NCI-H510A (cell line): Measurements from ENCODE around the gene ERFL.
A peak's percentile ranks its signal among the peaks of the same experiment; 100 is the strongest.

Experiments
- DNase-seq: peaks from one replicate; lab custom pipeline; 2025; lab: John Stamatoyannopoulos, UW

ERFL gene

GRCh38 chr19:41913538-41914423 is 14.5 kb downstream of the ERFL start:
- DNase-seq: no peak

DNA sequence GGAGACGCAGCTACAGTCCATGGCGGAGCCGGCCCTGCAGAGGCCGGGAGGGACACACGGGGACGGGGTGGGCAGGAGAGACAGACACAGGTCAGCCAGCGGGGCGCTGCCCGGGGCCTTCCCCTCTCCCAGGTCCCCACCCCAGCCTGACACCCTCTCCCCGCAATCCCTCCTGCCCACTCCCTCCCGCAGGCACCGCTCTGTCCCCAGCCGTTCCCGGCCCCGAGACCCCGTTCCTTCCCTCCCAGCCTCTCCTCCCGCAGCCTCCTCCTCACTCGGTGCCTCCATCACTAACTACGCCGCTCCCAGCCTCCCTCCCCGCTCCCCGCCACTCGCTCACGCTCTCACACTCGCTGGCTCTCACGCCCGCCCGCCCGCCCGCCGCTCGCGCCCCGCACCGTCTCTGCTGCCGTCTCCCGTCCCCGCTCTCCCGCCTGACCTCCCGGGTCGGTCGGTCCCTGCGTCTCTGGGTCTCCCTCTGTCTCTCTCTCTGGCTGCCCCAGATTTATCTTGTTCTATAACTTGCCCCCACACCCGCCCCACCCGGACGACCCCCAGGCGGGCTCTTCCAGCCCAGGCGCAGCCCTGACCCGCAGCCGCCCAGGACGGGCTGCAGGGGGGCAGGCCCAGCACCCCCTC is 15.2 kb downstream of the ERFL start:
- DNase-seq: no peak

DNA sequence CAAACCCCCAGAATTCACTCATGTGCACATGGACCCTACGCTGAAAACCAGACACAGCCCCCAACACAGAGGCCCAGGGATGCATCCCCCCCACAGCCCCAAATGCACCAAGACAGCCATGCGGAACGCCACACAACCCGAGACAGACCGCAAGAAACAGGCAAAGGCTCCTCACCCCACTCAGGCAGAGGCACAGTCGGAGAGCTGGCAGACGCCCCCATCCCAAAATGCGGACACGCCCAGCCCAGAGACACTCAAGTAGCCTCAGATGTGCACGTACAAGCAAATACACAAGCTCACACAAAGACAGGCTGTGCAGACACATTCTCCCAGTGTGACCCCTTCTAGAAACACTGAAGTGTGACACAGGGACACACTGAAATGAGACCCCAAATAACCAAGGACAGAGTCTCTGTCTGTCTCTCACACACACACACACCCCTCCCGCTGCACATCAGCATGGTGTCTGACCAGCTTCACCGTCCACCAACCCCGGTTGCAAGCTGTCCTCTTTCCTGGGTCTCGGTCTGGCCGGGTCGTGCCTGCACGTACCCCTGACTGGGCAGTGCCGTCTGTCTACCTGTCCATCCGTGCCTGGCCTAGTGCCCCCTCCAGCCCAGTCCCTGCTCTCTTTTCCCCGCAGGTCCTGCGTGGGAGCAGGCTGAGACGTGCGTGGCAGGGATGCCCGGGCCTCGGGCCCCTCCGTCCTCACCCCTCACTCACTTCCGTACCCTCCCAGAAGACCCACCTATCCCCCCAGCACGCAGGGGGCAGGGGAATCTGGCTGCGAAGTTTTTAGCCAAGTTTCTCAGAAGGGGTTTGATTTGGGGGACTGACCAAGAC is 16.1 kb downstream of the ERFL start:
- no peak for DNase-seq

- no peak for DNase-seq
Measured at GRCh38 chr19:41910992-41911888, 17.0 kb downstream of the ERFL start.

- DNase-seq: no peak
Measured at GRCh38 chr19:41910240-41910991, 17.8 kb downstream of the ERFL start.

DNA sequence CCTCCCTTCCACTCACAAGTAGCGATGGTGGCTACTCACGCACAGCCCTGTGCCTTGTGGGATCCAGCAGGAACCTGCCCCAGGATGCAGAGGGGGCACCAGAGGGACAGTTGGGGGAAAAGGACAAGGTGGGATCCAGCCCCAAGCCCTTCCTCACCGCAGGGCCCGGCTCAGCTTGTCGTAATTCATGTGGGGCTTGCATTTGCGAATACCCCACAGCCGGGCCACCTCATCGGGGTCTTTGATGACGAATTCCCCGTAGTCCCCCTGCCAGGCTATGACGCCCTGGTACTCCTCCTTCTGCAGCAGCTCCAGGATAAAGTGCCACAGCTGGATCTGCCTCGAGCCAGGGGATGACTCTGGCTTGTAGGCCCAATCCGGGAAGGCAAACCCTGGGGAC is 18.5 kb downstream of the ERFL start:
- no peak for DNase-seq

DNA sequence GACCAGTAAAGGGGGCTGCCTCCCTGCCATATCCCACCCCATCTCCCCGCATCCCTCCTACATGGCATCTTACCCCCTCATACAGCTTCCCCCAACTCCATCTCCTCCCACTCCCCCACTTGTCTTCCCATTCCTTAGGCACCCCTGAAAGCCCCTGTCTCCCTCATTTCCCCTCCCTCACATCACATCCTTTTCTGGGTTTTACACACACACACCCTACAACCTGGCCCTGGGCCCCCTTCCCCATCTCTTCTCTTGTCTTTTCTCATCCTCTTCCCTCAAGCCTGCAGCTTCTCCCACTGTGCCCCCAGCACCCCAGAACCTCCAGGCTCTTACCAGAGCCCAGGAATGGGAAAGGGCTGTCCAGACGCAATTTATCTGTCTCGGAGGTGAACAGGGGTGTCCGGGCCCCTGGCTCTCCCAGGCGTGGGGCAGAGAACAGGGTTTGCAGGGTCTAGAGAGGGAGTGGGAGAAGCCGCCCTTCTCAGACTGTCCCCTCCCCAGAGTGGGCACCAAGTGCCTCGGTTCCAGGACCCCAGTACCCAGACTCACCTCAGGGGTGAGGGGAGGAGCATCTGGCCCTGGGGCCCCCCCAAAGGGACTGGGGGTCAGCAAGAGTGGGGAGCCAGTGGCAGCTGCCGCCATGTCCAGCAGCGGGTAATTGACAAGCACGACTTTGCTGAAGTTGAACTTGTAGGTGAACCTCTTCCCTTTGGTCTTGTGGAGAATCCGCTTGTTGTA is 19.4 kb downstream of the ERFL start:
- DNase-seq: no peak

DNA sequence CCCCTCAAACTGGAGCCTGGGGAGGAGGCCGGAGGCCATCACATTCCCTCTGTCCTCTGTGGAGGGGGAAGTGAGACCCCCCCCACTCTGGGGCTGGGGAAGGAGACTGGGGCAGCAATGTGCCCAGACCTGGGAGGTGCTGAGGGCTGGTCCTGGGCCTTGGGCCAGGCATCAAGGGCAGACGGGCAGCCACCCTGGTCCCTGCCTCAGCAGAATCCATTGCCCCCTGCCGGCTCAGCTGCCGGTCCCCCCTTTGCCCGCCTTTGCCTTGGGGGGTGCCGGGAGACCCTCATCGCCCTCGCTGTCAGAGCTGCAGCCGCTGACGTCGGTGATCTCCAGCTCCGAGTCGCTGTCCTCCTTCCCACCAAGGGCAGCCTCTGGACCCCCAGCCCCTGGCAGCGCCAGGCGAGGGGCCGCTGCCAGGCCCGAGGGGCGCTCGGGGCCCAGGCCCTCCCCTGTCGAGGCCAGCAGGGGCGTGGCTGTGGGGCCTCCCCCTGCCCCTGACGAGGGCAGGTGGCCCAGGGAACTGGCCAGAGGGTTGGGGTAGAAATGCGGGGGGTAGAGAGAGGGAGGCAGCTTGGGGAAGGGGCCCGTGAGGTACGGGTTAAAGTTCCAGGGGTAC is 20.1 kb downstream of the ERFL start:
- DNase-seq: no peak

GRCh38 chr19:41906916-41907680 is 21.2 kb downstream of the ERFL start:
- DNase-seq: no peak

DNA sequence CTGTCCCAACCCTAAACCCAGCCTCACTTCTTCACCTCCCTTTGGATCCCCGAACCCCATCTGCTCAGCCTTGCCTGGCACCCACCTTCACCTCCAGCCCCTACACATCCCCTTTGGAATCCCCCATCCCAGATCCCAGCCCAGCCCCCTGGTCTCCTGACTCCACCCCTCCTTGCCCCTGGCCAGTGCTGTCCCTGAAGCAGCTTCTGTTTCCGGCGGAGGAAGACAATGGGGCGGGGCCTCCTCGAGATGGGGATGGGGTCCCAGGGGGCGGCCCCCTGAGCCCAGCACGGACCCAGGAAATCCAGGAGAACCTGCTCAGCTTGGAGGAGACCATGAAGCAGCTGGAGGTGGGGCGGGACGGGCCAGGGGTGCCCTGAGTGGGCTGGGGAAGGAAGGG is 22.0 kb downstream of the ERFL start:
- no peak for DNase-seq

DNA sequence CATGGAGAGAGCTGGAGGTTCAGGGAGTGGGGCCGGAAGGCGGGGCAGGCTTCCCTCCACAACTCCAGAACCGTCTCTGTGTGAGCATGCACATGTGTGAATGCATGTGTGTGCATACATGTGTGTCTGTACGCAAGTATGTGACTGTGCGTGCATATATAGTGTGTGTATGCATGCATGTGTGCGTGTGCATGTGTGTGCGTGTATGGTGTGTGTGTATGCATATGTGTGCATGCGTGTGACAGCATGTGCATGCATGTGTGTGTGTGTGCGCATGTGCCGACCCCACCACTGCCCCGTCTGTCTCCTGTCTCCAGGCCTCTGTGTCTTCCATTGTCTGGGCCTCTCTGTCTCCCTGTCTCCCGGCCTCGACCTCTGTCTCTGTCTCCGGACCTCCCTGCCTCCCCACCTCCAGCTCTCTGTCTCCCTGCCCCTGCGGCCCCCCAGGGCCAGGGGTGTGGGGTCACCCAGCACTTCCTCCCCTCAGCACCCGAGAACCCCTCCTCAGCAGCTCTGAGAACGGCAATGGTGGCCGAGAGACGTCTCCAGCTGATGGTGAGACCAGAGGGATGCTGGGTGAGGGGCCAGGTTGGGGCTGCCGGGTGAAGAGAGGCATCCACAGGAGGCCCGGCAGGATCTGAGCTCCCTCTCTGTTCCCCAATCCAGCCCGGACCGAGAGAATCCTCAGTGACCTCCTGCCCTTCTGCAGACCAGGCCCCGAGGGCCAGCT is 22.8 kb downstream of the ERFL start:
- no peak for DNase-seq

DNA sequence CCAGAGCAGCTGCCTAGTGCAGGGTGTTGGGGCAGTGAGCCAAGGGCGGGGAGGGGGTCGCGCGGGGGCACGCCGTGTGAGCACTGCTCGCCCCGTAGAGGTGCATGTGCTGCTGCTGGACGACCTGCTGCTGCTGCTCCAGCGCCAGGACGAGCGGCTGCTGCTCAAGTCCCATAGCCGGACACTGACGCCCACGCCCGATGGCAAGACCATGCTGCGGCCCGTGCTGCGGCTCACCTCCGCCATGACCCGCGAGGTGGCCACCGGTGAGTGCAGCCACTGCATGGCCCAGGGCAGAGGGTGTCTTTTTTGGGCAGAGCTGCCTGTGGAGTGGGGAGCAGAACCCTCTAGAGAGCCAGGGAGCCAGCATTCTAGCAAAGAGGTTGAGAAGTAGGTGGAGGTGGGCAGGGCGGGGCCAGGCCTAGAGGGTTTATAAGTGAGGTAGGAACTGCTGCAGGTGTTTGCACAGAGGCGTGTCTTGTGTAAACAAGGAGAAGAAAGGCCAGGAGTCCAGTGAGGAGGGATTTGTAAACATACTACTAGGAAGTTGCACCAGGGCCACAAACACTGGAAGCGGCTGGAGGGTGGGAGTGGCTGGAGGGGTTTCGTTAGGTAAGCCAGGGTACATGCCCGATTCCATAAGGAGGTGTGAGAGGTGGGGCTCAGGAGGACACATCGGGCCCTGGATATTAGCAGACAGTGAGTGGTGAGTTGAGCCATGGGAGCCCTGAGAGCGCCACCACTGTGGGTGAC is 24.0 kb downstream of the ERFL start:
- peak; percentile 98 for DNase-seq

- DNase-seq: no peak
Measured at GRCh38 chr19:41903193-41903953, 24.9 kb downstream of the ERFL start.

GRCh38 chr19:41902594-41902993 is 25.7 kb downstream of the ERFL start:
- DNase-seq: no peak

DNA sequence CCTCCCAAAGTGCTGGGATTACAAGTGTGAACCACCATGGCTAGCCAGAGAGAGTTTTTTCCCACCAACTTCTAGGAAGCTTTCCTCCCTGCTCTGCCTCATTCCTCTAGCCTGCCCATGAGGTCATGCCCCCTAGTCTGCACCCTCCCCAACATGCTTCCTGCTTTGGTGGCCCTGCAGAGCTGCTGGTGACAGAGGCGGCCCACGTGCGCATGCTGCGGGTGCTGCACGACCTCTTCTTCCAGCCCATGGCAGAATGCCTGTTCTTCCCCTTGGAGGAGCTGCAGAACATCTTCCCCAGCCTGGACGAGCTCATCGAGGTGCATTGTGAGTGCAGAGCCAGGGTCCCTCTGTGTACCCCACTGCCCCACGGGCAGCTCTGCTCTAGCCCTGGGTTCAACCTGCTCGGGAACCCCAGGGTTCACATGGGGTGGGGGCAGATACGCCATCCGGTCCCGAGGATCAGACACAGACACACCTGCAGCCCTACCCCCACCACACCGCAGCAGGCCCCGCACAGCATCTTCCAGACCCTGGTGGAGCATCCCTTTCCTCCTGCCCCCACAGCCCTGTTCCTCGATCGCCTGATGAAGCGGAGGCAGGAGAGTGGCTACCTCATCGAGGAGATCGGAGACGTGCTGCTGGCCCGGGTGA is 26.4 kb downstream of the ERFL start:
- DNase-seq: no peak

- DNase-seq: no peak
Measured at GRCh38 chr19:41898235-41898634, 30.0 kb downstream of the ERFL start.
